PFSK-1 (cell line): ENCODE results near the gene COL1A2. TPM values are rescaled to one million over a fixed set of nuclear protein-coding genes. Genes with fewer than 3 reads are reported as not detected.

Source experiments
- FOXP2 ChIP-seq: optimal IDR thresholded peaks from 2 replicates; pipeline ENCODE3; 2011; ENCODE audit warnings: borderline replicate concordance, control low read depth, inconsistent platforms; ENCODE audit not compliant: insufficient read depth; ENCODE audit errors: extremely low read length, extremely low read depth
- POLR2AphosphoS5 ChIP-seq: IDR thresholded peaks from 2 replicates; pipeline ENCODE4 v1.6.1; 2012; ENCODE audit warnings: low read depth, mild to moderate bottlenecking, control low read depth, low read length, moderate library complexity
- REST ChIP-seq, 2 experiments: IDR thresholded peaks; 2 replicates each; pipeline versions ENCODE4 v1.6.1 to v1.8.0; 2011 to 2012; ENCODE audit warnings: low read depth in 2 of 2, low read length in 2 of 2, control low read depth in 1 of 2, inconsistent platforms in 1 of 2, mild to moderate bottlenecking in 1 of 2, moderate library complexity in 1 of 2; ENCODE audit not compliant: insufficient read depth in 1 of 2
- SIN3A ChIP-seq: IDR thresholded peaks from 2 replicates; pipeline ENCODE4 v1.6.1; 2012; ENCODE audit warnings: mild to moderate bottlenecking, low read length, moderate library complexity, borderline replicate concordance; ENCODE audit not compliant: insufficient read depth
- TAF1 ChIP-seq: IDR thresholded peaks from 2 replicates; pipeline ENCODE4 v1.6.1; 2012; ENCODE audit warnings: low read length, control low read depth, borderline replicate concordance; ENCODE audit not compliant: insufficient read depth
- polyA plus RNA-seq: library from polyadenylated mRNA; unstranded; fragments of >200 nt; gene quantifications from one replicate; pipeline ENCODE4 v1.2.1, GENCODE V29; 2012; ENCODE audit warnings: low read depth, missing spikeins; ENCODE audit not compliant: insufficient read length

COL1A2 gene
- polyA plus RNA-seq: 284 TPM

- peak; percentile 5 for TF ChIP-seq FOXP2
- TF ChIP-seq SIN3A: no peak
- peak; percentile 59; the same call in 1 of the 2 replicates for TF ChIP-seq POLR2AphosphoS5
- TF ChIP-seq TAF1: no peak
- TF ChIP-seq REST (IDR thresholded peaks at IDR 0.05; ENCODE audit: insufficient read depth in 1 of 2, low read depth in 2 of 2, low read length in 2 of 2): peak; percentile 84 to 88
These were observed at the start of gene COL1A2 for GRCh38 chr7:94394437-94395140. Gene COL1A2, plus strand, starts transcription at chr7:94394895. Its CDS starts 137 bp downstream, at chr7:94395032.

DNA sequence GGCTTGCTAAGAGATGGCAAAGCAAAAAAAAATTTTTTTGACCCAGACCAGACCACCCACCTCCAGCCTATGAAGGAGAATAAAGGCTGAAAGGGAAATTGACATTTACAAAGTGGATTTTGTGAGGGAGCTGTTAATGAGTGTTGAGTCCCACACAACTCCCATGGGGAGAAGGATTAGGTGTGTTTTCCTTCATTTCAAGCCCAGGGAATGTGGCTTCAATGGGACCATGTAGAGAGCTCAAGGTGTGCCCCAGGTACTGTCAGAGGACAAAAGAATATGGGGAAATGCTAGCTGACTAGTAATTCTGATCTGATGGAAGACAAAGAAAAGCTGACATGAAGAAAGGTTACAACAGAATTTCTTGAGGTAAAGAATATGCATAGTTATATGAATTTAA, 48.8 kb upstream of the COL1A2 start:
- TF ChIP-seq REST (IDR thresholded peaks at IDR 0.05; ENCODE audit: insufficient read depth in 1 of 2, low read depth in 2 of 2, low read length in 2 of 2): no peak
- no peak for TF ChIP-seq POLR2AphosphoS5
- TF ChIP-seq TAF1: no peak
- TF ChIP-seq FOXP2: no peak
- TF ChIP-seq SIN3A: no peak

- TF ChIP-seq POLR2AphosphoS5 (peak; percentile 33; the same call in 1 of the 2 replicates), SIN3A (peak; percentile 68; the same call in 1 of the 2 replicates), REST (IDR thresholded peaks at IDR 0.05; ENCODE audit: insufficient read depth in 1 of 2, low read depth in 2 of 2, low read length in 2 of 2) (no peak), TAF1 (no peak), FOXP2 (no peak)
These were observed 46.6 kb upstream of the COL1A2 start for GRCh38 chr7:94348142-94348541.

DNA sequence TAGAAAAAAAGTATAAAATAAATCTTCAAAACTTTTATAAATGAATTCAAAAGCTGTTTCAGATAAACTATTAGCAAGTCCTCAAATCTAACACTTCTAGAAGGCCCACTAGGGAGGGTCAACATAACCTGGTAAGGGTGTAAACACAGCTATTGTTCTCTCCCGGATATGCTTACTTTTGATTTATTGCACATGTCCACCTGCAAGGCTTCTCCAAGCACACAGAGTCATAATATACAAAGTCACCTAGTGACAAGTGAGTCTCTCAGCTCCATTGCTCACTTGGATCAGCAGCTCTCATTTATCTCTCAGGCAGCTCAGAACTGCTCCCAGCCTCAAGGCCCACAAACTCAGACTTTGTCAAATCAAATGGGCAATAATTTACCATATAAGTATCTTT, 44.0 kb upstream of the COL1A2 start:
- TF ChIP-seq POLR2AphosphoS5 (no peak), SIN3A (no peak), REST (IDR thresholded peaks at IDR 0.05; ENCODE audit: insufficient read depth in 1 of 2, low read depth in 2 of 2, low read length in 2 of 2) (no peak), TAF1 (no peak), FOXP2 (no peak)
